GM12873 (cell line): ENCODE data around the gene UBC.

ENCODE experiments used
- TF ChIP-seq, protein P1 (sequence below): IDR thresholded peaks from 2 replicates; pipeline ENCODE4 v1.5.1; 2012; ENCODE audit warnings: low read depth, mild to moderate bottlenecking, moderate library complexity, low read length, control low read depth; ENCODE audit not compliant: insufficient read depth; ENCODE audit errors: missing control alignments

The UBC gene

GRCh38 chr12:124915239-124916236 is 1.1 kb upstream of the UBC start:
- TF ChIP-seq, protein P1, sequence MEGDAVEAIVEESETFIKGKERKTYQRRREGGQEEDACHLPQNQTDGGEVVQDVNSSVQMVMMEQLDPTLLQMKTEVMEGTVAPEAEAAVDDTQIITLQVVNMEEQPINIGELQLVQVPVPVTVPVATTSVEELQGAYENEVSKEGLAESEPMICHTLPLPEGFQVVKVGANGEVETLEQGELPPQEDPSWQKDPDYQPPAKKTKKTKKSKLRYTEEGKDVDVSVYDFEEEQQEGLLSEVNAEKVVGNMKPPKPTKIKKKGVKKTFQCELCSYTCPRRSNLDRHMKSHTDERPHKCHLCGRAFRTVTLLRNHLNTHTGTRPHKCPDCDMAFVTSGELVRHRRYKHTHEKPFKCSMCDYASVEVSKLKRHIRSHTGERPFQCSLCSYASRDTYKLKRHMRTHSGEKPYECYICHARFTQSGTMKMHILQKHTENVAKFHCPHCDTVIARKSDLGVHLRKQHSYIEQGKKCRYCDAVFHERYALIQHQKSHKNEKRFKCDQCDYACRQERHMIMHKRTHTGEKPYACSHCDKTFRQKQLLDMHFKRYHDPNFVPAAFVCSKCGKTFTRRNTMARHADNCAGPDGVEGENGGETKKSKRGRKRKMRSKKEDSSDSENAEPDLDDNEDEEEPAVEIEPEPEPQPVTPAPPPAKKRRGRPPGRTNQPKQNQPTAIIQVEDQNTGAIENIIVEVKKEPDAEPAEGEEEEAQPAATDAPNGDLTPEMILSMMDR: no peak

DNA sequence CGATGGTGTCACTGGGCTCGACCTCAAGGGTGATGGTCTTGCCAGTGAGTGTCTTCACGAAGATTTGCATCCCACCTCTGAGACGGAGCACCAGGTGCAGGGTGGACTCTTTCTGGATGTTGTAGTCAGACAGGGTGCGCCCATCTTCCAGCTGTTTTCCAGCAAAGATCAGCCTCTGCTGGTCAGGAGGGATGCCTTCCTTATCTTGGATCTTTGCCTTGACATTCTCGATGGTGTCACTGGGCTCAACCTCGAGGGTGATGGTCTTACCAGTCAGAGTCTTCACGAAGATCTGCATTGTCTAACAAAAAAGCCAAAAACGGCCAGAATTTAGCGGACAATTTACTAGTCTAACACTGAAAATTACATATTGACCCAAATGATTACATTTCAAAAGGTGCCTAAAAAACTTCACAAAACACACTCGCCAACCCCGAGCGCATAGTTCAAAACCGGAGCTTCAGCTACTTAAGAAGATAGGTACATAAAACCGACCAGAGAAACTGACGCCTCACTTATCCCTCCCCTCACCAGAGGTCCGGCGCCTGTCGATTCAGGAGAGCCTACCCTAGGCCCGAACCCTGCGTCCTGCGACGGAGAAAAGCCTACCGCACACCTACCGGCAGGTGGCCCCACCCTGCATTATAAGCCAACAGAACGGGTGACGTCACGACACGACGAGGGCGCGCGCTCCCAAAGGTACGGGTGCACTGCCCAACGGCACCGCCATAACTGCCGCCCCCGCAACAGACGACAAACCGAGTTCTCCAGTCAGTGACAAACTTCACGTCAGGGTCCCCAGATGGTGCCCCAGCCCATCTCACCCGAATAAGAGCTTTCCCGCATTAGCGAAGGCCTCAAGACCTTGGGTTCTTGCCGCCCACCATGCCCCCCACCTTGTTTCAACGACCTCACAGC is 717 bp downstream of the UBC start:
- TF ChIP-seq, protein P1: peak; percentile 71

DNA sequence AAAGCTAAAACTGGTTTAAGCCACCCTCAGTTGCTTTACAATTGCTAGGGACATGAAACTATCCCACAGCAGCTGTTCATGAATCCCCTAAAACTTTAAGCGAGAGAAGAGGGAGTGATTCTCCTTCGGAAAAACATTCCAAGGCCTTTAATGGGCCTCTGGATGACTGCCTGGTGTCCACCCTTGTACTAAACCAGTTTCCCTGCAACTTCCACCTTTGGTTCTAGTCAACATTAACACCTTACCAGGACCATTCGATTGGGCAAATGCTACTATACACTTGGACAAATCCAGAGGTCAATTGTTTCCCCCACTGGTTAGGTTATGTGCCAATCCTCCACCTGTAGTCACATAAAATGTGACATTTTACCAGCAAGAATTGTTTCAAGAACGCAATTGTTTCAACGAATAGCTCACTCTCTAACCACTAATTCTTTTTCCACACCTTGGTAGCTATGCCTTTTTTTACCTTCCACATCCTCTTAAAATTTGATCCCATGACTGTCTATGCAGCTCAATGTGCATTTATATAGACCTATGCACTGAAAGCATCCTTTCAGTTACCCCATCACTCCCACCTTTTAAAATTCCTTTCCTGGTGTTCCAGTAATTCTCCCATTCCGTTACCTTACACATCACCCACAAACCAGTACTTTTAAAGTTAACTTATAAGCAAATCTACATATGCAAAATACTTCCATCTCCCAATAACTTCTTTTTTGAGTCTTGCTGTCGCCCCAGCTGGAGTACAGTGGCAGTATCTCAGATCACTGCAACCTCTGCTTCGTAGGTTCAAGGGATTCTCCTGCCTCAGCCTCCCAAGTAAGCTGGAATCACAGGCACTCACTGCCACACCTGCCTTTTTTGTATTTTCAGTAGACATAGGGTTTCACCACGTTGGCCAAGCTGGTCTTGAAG is 3.6 kb downstream of the UBC start:
- TF ChIP-seq, protein P1: no peak

- TF ChIP-seq, protein P1: no peak
Observed at GRCh38 chr12:124909831-124910560, 4.5 kb downstream of the UBC start.

GRCh38 chr12:124906606-124907261 is 7.7 kb downstream of the UBC start:
- TF ChIP-seq, protein P1: peak; percentile 98
